ENCODE results near the gene NCEH1.

GRCh38 chr3:172752651-172753050 lies 41.8 kb upstream of the NCEH1 start:
- TF ChIP-seq CTCF (IDR thresholded peaks at IDR 0.05) (no peak), POLR2AphosphoS5 (IDR thresholded peaks at IDR 0.05) (no peak)
